NCI-H526 treated with DMSO at 0.1 percent for 48 hours (cell line): ENCODE data around the gene DOK6.

ENCODE experiments used
- DNase-seq: peaks from one replicate; lab custom pipeline; 2025; lab: John Stamatoyannopoulos, UW

The DOK6 gene

GRCh38 chr18:69435000-69435399, 34.3 kb downstream of the DOK6 start:
- no peak for DNase-seq

DNA sequence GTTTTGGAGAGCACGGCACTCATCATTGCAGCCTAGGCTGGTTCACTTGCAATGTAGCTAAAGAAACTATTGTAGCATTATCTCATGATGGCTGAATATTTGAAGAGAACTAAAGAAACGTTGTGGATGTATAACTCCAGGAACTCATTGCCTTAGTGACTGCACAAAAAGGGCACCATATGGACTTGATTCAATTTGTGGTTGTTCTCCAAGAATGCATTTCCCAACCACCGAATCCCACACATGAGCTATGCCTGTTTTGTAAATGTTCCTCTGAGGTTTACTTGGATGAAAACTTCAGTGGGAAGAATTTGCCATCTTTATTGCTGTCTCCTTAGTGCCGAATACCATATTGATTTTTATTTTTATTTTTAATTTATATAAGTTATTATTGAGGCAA, 43.5 kb downstream of the DOK6 start:
- DNase-seq = no peak

DNA sequence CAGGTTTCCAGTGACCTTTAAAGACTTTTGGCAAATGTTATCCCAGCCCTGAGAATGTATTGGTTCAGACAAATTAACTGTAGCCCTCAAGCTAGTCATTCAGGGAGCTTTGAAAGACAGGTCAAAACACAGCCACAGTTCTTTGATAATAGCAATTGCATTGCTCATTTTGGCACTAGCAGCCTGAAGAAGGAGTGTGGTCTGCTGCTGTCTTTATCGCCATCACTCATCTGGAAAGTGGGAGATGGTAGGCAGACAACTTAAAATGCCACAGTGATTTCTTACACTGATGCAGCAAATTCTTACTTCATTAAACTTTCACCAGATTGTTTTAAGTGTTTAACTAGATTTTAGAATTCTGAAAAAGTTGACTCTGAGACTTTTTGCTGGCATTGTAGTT, 47.2 kb downstream of the DOK6 start:
- no peak for DNase-seq

DNA sequence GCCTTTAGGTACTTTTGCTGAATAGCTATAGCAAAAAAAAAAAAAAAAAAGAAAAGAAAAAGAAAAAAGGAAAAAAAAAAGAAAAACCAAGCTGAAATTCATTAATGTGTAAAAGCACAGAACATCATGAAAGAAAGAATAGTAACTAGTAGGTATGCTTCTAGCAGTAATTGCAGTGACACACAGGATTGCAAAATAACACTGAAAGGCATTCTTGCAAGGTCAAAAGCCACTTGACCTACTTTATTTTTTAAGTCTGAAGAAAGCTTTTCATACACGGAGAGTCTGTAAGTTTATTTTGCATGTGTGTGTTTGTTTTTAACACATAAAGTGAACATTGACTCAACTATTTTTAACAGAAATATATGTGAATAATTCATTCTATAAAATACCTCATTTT, 54.4 kb downstream of the DOK6 start:
- DNase-seq = no peak

DNA sequence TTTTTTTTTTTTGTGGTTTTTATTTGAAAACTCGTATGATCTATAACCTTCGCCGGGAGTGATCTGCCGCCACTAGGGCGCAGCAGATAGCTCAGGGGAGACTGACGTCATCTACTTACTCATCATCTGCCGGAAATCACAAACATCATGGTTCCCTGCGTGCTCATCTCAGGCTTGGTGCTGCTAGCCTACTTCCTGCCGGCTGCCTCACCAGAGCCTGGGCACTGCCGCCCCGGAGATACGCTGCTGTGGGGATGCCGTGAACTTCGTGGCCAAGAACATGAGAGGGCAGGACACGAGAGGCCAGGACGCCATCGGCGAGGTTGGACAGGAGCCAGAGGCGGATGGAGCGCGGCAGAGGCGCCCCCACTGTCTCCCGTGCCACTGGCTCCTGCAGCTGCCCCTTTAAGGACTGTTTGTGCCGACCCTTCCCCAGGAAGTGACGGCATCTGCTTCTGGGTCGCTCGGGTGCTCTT, 68.8 kb downstream of the DOK6 start:
- DNase-seq = no peak

- DNase-seq = no peak
Observed at GRCh38 chr18:69480460-69480859, 79.8 kb downstream of the DOK6 start.

- no peak for DNase-seq
Observed at GRCh38 chr18:69483574-69483973, 82.9 kb downstream of the DOK6 start.

- no peak for DNase-seq
Observed at GRCh38 chr18:69484699-69485396, 84.2 kb downstream of the DOK6 start.

DNA sequence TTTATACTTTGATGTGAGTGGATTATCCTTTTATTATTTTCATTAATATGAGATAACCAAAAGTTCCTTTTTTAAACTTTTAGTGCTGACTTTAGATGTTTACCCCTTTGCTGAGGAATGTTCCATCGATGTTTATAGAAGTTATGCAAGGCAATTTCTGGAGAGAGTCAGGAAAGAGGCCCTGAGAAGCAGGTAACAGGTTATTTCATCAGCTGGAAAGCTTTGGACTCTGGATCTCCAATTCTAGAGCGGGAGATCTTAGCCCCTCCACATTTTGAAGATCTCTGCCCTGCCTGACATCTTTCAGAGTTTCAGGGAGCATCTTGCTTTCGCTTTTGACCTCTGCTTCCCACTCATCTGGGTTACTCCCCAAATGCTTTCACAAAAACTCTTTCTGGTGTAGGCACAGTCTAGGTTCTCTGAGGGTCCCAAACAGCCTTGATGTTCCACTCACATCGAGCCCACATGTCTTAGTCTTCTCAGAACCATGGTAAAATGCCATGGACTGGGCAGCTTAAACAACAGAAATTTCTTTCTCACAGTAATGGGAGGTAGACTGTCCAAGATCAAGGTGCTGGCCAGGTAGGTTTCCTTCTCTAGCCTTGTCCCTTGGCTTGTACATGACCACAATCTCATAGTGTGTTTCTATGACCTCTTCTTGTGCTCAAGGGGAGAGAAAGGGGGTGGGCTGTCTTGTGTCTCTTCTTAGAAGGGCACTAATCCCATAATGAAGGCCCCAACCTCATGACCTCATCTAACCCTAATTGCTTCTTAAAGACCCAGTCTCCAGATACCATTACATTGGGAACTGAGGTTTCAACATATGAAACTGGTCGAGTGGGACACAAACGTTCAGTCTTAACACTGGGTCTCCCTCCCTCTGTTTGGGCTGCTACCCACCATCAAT, 87.1 kb downstream of the DOK6 start:
- no peak for DNase-seq

- DNase-seq = no peak
Observed at GRCh38 chr18:69490072-69490471, 89.4 kb downstream of the DOK6 start.

- DNase-seq = no peak
Observed at GRCh38 chr18:69490813-69491212, 90.1 kb downstream of the DOK6 start.

GRCh38 chr18:69491576-69491975, 90.9 kb downstream of the DOK6 start:
- no peak for DNase-seq

- DNase-seq = no peak
Observed at GRCh38 chr18:69492861-69493260, 92.2 kb downstream of the DOK6 start.

DNA sequence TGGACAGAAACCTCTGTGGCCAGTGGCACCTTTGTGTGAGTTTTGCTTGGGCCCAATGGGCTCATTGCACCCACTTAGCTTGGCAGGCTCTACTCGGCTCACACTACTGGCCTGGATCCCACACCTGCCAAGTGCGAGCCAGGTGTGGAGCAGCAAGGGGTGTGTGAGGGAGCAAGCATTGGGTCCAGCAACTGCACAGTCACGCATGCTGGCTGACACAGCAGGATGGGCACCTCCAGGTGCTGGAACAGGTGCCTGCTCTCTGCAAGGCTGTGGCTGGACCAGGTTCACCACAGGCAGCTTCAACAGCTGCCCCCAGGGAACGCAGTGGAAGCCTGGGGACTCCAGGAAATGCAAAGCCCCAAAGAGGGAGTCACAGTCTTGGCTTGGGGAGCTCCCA, 94.2 kb downstream of the DOK6 start:
- DNase-seq = no peak

- DNase-seq = no peak
Observed at GRCh38 chr18:69495338-69495737, 94.7 kb downstream of the DOK6 start.

GRCh38 chr18:69495841-69496533, 95.3 kb downstream of the DOK6 start:
- no peak for DNase-seq

GRCh38 chr18:69518989-69519388, 118.3 kb downstream of the DOK6 start:
- DNase-seq = no peak

GRCh38 chr18:69523582-69523981, 122.9 kb downstream of the DOK6 start:
- DNase-seq = no peak

DNA sequence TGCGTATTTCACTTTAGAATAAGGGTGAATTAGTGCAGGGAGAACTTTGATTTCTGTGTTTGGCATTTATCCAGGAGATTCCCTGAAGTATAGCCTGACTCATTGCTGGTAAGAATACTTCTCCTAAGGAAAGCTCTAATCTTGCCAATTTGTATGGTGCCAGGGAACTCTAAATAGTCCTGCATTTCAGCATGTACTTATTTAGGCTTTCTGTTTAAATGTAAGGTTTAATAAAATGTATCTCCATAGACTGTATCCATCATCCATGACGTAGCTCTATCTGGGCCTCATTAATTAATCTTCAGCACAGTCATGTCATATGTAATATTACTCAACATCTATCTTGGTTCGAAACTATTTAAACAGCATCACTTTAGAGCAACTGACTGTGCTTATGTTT, 127.7 kb downstream of the DOK6 start:
- no peak for DNase-seq

- no peak for DNase-seq
Observed at GRCh38 chr18:69529151-69529550, 128.5 kb downstream of the DOK6 start.

DNA sequence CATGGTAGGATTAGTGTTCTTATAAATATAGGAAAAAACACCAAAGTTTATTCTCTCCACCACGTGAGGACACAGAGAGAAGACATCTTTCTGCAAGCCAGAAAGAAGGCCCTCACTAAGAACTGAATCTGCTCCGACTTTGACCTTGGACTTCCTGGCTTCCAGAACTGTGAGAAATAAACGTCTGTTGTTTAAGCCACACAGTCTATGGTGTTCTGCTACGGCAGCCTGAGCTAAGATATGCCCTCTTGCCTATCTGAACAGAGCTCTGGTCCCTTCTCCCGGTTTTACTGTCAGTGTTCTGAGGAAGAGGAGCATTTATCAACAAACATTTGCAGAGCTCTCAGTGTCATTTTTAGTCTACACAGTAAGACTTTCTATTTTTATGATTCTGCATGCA, 131.3 kb downstream of the DOK6 start:
- DNase-seq = no peak

DNA sequence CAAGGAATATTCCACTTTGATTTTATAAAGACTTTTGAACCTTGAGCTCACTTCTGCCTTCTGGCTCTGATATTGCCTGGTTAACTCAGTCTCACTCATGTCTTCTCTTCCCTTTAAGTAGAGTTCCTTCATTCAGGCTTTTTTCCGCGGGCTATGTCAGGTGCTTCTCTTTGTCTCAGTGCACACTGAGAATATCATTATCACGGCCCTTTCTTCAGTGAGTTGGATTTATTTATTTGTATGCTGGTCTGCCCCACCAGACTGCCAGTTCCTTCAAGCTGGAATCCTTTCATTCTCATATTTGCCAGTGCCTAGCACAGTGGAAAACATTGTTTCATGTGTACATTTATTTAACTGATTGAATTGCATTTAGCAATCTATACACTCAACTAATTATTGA, 136.5 kb downstream of the DOK6 start:
- no peak for DNase-seq

GRCh38 chr18:69538849-69539248, 138.2 kb downstream of the DOK6 start:
- DNase-seq = no peak
